ENCODE measurements around the gene GALNT12. TPM values are rescaled to one million over a fixed set of nuclear protein-coding genes. Genes with fewer than 3 reads are reported as not detected.

Gene GALNT12
- total RNA-seq, 1 experiment from 2014 or later = 52.9 TPM

DNA sequence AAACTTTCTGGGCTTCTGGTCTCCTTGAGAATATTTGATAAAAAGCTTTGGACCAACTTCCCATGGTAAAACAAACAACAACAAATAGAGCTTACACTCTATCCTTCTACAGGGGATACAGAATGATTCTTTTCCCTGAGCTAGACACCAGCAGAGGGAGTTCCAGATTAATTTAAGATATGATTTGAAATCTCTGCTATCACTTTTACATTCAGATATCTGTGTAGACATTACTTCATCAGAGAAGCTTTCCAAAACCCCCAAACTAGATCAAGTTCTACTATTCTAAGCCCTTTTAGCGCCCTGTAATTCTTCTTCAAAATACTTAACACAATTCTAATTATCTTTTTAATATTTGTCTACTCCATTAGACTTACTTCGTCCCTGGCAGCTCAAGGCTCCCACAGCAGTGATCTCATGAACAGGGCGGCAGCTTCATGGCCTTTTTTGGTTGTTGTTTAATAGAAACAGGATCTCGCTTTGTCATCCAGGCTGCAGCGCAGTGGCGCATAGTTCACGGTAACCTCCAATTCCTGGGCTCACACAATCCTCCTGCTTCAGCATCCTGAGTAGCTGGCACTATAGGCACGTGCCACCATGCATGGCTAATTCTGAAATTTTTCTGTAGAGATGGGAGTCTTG lies 955 bp upstream of the GALNT12 start:
- H3K36me3 ChIP-seq (ENCODE audit: low read depth) = no peaks in the 10 kb centered on the region
- H3K4me2 ChIP-seq = peak overlapping the region; percentile 84
- POLR2A ChIA-PET (ENCODE audit: unreplicated experiment) = no interaction called here
- H3F3A ChIP-seq (ENCODE audit: insufficient read depth, low read depth) = peaks cover 70% of the 10 kb centered on the region
- peaks cover 21% of the 10 kb centered on the region for H3K79me2 ChIP-seq (ENCODE audit: low read depth)
- CTCF ChIA-PET = interaction anchor here (0.5 to 1.3 kb wide), 4 partner anchors 42 to 334 kb away, joined by 3 to 6 read pairs (median 4); no protein-coding TSS in a partner anchor
- intact Hi-C loops (cut with micrococcal nuclease; ENCODE audit: unreplicated experiment) = loop anchor here (1.0 to 10.0 kb wide), 5 partner anchors 72 to 752 kb away; partner anchors contain the start of genes ALG2, NANS and SEC61B
- H3K4me1 ChIP-seq (replicated peaks; ENCODE audit: insufficient read depth) = peaks cover 86% of the 10 kb centered on the region
- H3K9me2 ChIP-seq (ENCODE audit: insufficient read depth) = no peaks in the 10 kb centered on the region
- TF ChIP-seq EZH2 (IDR thresholded peaks at IDR 0.05; ENCODE audit: low read depth) = no peak
- TF ChIP-seq, protein P1, sequence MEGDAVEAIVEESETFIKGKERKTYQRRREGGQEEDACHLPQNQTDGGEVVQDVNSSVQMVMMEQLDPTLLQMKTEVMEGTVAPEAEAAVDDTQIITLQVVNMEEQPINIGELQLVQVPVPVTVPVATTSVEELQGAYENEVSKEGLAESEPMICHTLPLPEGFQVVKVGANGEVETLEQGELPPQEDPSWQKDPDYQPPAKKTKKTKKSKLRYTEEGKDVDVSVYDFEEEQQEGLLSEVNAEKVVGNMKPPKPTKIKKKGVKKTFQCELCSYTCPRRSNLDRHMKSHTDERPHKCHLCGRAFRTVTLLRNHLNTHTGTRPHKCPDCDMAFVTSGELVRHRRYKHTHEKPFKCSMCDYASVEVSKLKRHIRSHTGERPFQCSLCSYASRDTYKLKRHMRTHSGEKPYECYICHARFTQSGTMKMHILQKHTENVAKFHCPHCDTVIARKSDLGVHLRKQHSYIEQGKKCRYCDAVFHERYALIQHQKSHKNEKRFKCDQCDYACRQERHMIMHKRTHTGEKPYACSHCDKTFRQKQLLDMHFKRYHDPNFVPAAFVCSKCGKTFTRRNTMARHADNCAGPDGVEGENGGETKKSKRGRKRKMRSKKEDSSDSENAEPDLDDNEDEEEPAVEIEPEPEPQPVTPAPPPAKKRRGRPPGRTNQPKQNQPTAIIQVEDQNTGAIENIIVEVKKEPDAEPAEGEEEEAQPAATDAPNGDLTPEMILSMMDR (conservative IDR thresholded peaks at IDR 0.05) = peak; percentile 58
- peak overlapping the region; percentile 87; the same call in 1 of the 2 replicates for H3K4me3 ChIP-seq
- BruUV-seq (replicated peaks) = no TSS peak
- 0 out of 2 replicates have a peak overlapping the region, but pooled peaks have one; percentile 45 for H2AFZ ChIP-seq
- no peaks in the 10 kb centered on the region for H4K20me1 ChIP-seq (ENCODE audit: insufficient read depth)
- 0 out of 2 replicates have a peak overlapping the region, but pooled peaks have one; percentile 13 for H3K27ac ChIP-seq
- no peaks in the 10 kb centered on the region for H3K9me3 ChIP-seq (ENCODE audit: insufficient read depth, low read depth)
- no peak for DNase-seq
- no peaks in the 10 kb centered on the region for H3K27me3 ChIP-seq (ENCODE audit: insufficient read depth, low read depth)

DNA sequence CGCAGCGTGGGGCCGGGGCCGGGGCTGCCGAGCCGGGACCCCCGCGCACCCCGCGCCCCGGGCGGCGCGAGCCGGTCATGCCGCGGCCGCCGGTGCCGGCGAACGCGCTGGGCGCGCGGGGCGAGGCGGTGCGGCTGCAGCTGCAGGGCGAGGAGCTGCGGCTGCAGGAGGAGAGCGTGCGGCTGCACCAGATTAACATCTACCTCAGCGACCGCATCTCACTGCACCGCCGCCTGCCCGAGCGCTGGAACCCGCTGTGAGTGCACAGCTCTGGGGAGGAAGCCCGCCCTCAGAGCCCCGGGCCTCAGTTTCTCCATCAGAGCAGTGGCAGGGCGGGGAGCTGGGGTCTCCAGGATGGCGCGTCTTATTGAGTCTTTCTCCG lies 335 bp downstream of the GALNT12 start:
- peak overlapping the region; percentile 87 for H3K4me3 ChIP-seq
- H3K36me3 ChIP-seq (ENCODE audit: low read depth) = 0 out of 2 replicates have a peak, but pooled peaks cover 4% of the 10 kb centered on the region
- no peak for DNase-seq
- ChIA-PET POLR2A (ENCODE audit: unreplicated experiment) (interaction anchor here (0.7 kb wide), 2 partner anchors 12 to 215 kb away, joined by 3 to 4 read pairs; no protein-coding TSS in a partner anchor), CTCF (interaction anchor here (0.6 to 1.4 kb wide), 4 partner anchors 29 to 298 kb away, joined by 3 to 7 read pairs (median 4); no protein-coding TSS in a partner anchor)
- H4K20me1 ChIP-seq (ENCODE audit: insufficient read depth) = no peaks in the 10 kb centered on the region
- peaks cover under 1% of the 10 kb centered on the region; the same call in 1 of the 2 replicates for H3K9me3 ChIP-seq (ENCODE audit: insufficient read depth, low read depth)
- H3K4me1 ChIP-seq (replicated peaks; ENCODE audit: insufficient read depth) = peaks cover 86% of the 10 kb centered on the region
- BruUV-seq (replicated peaks) = no TSS peak
- peak overlapping the region; percentile 77 for H3K27ac ChIP-seq
- intact Hi-C loops (cut with micrococcal nuclease; ENCODE audit: unreplicated experiment) = loop anchor here (1.0 to 10.0 kb wide), 5 partner anchors 40 to 885 kb away; partner anchors contain the start of genes ALG2, NANS, SEC61B and TRMO
- TF ChIP-seq EZH2 (IDR thresholded peaks at IDR 0.05; ENCODE audit: low read depth) = no peak
- TF ChIP-seq, protein P1 (conservative IDR thresholded peaks at IDR 0.05) = no peak
- no peaks in the 10 kb centered on the region for H3K9me2 ChIP-seq (ENCODE audit: insufficient read depth)
- H3K79me2 ChIP-seq (ENCODE audit: low read depth) = peaks cover 34% of the 10 kb centered on the region
- no peaks in the 10 kb centered on the region for H3K27me3 ChIP-seq (ENCODE audit: insufficient read depth, low read depth)
- peak overlapping the region; percentile 94 for H3K4me2 ChIP-seq
- H2AFZ ChIP-seq = peak overlapping the region; percentile 83
- H3F3A ChIP-seq (ENCODE audit: insufficient read depth, low read depth) = peaks cover 59% of the 10 kb centered on the region

DNA sequence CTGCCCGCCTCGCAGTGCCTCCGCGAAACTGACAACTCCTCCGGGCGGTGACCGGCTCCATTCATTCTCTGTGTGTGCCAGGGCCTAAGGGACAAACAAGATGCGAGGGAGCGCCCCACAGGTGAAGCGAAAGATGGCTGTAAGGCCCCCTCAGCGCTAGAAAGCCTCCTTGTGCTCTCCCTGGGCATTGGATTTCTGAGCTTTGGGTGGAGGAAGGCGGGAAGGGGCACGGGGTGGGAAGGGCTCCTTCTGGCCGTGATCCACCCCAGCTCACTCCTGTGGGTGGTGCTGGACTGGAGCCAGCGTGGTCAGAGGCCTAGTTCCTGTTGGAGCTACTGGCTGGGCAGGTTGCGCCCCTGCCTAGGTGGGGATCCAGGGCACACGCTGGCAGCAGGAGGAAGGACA lies 943 bp downstream of the GALNT12 start:
- Histone ChIP-seq H3F3A (ENCODE audit: insufficient read depth, low read depth) (peaks cover 54% of the 10 kb centered on the region), H4K20me1 (ENCODE audit: insufficient read depth) (no peaks in the 10 kb centered on the region), H3K9me3 (ENCODE audit: insufficient read depth, low read depth) (peaks cover 3% of the 10 kb centered on the region; the same call in 1 of the 2 replicates), H3K27ac (peak overlapping the region; percentile 77), H3K4me3 (peak overlapping the region; percentile 87), H3K4me1 (replicated peaks; ENCODE audit: insufficient read depth) (peaks cover 80% of the 10 kb centered on the region), H3K9me2 (ENCODE audit: insufficient read depth) (no peaks in the 10 kb centered on the region), H3K4me2 (peak overlapping the region; percentile 94), H3K36me3 (ENCODE audit: low read depth) (0 out of 2 replicates have a peak, but pooled peaks cover 4% of the 10 kb centered on the region), H3K27me3 (ENCODE audit: insufficient read depth, low read depth) (no peaks in the 10 kb centered on the region), H3K79me2 (ENCODE audit: low read depth) (peaks cover 40% of the 10 kb centered on the region), H2AFZ (peak overlapping the region; percentile 83)
- ChIA-PET CTCF (interaction anchor here (0.6 to 1.4 kb wide), 4 partner anchors 30 to 297 kb away, joined by 3 to 7 read pairs (median 4); no protein-coding TSS in a partner anchor), POLR2A (ENCODE audit: unreplicated experiment) (interaction anchor here (0.6 to 0.7 kb wide), 4 partner anchors 12 to 1111 kb away, joined by 3 to 14 read pairs (median 4); no protein-coding TSS in a partner anchor)
- intact Hi-C loops (cut with micrococcal nuclease; ENCODE audit: unreplicated experiment) = loop anchor here (1.0 to 10.0 kb wide), 4 partner anchors 40 to 886 kb away; partner anchors contain the start of genes ALG2, NANS, SEC61B and TRMO
- peak; percentile 80 to 91 for DNase-seq
- no TSS peak for BruUV-seq (replicated peaks)
- TF ChIP-seq, protein P1 (conservative IDR thresholded peaks at IDR 0.05) = no peak
- no peak for TF ChIP-seq EZH2 (IDR thresholded peaks at IDR 0.05; ENCODE audit: low read depth)

All from PC-9 (cell line).